KMS-11 (cell line): ENCODE results near the gene ZNF57.
"Not testable (repeated sequence)": the region's sequence is repeated elsewhere in the genome, so short reads cannot be mapped to it uniquely, and the experiment has no call there.

ENCODE experiments used
- H2AFZ ChIP-seq: fragments of 200-600 bp; sonication (generic); 2 replicates; pipeline ENCODE4 v1.6.1; 2016; ENCODE audit warnings: antibody characterized with exemption, mixed run types, low read depth
- H3K27ac ChIP-seq: fragments of 200-600 bp; sonication (generic); 2 replicates; pipeline ENCODE4 v1.6.1; 2016; ENCODE audit warnings: mild to moderate bottlenecking, mixed run types
- H3K27me3 ChIP-seq: fragments of 200-600 bp; sonication (generic); 2 replicates; pipeline ENCODE4 v1.6.1; 2017; ENCODE audit warnings: mild to moderate bottlenecking, low read depth, mixed run types, moderate library complexity; ENCODE audit not compliant: insufficient read depth
- H3K36me3 ChIP-seq: fragments of 200-600 bp; sonication (generic); 2 replicates; pipeline ENCODE4 v1.6.1; 2017; ENCODE audit warnings: mild to moderate bottlenecking, mixed run types; ENCODE audit not compliant: insufficient read depth
- H3K4me1 ChIP-seq: fragments of 200-600 bp; sonication (generic); 2 replicates; pipeline ENCODE4 v1.6.1; 2016; ENCODE audit warnings: mild to moderate bottlenecking, low read depth, mixed run types; ENCODE audit not compliant: poor library complexity, severe bottlenecking
- H3K4me2 ChIP-seq: fragments of 200-600 bp; sonication (generic); 2 replicates; pipeline ENCODE4 v1.7.0; 2016; ENCODE audit warnings: mild to moderate bottlenecking, mixed run types
- H3K4me3 ChIP-seq: fragments of 200-600 bp; sonication (generic); IDR thresholded peaks from 2 replicates; pipeline ENCODE4 v1.6.1; 2017; ENCODE audit warnings: low read depth, low read length, mixed read lengths; ENCODE audit not compliant: insufficient read depth
- H3K79me2 ChIP-seq: fragments of 200-600 bp; sonication (generic); 2 replicates; pipeline ENCODE4 v1.6.1; 2016; ENCODE audit warnings: low read depth, mixed run types; ENCODE audit not compliant: insufficient read depth
- H3K9ac ChIP-seq: fragments of 200-600 bp; sonication (generic); 2 replicates; pipeline ENCODE4 v1.6.1; 2016; ENCODE audit warnings: mild to moderate bottlenecking, mixed run types
- H4K20me1 ChIP-seq: fragments of 200-600 bp; sonication (generic); 2 replicates; pipeline ENCODE4 v1.6.1; 2016; ENCODE audit warnings: mild to moderate bottlenecking, mixed run types; ENCODE audit not compliant: insufficient read depth
- CTCF ChIP-seq: fragments of 200-600 bp; sonication (generic); conservative IDR thresholded peaks from 2 replicates; pipeline ENCODE4 v1.6.1; 2017; ENCODE audit warnings: low read depth, mild to moderate bottlenecking, antibody characterized with exemption, low read length, moderate library complexity, mixed read lengths

ZNF57 gene

GRCh38 chr19:2866495-2867024 is 34.2 kb upstream of the ZNF57 start:
- Histone ChIP-seq H3K79me2 (no peaks in the 10 kb centered on the region), H3K27me3 (peaks cover 42% of the 10 kb centered on the region), H3K4me3 (no peak overlapping the region), H3K9ac (no peak overlapping the region), H3K36me3 (no peaks in the 10 kb centered on the region), H3K27ac (no peak overlapping the region), H4K20me1 (no peaks in the 10 kb centered on the region), H3K4me2 (no peak overlapping the region), H2AFZ (no peak overlapping the region), H3K4me1 (no peaks in the 10 kb centered on the region)
- TF ChIP-seq CTCF = no peak

GRCh38 chr19:2867025-2867991 is 33.4 kb upstream of the ZNF57 start, which contains the start of gene ZNF556:
TSS of gene ZNF556 (plus strand) at chr19:2867335. CDS start at chr19:2867422, 87 bp downstream.
- Histone ChIP-seq H3K27ac (no peak within 1 kb of the TSS), H3K4me3 (no peak within 1 kb of the TSS), H2AFZ (no peak within 1 kb of the TSS), H3K4me1 (no peaks in the 10 kb centered on the region), H3K9ac (no peak within 1 kb of the TSS), H3K27me3 (peaks cover 35% of the 10 kb centered on the region), H4K20me1 (no peaks in the 10 kb centered on the region), H3K79me2 (no peaks in the 10 kb centered on the region), H3K4me2 (no peak within 1 kb of the TSS), H3K36me3 (no peaks in the 10 kb centered on the region)
- TF ChIP-seq CTCF = no peak

- no peak overlapping the region for H3K27ac ChIP-seq
- no peaks in the 10 kb centered on the region for H4K20me1 ChIP-seq
- H3K4me1 ChIP-seq = no peaks in the 10 kb centered on the region
- H3K4me2 ChIP-seq = no peak overlapping the region
- no peak for TF ChIP-seq CTCF
- peaks cover 25% of the 10 kb centered on the region for H3K27me3 ChIP-seq
- H2AFZ ChIP-seq = no peak overlapping the region
- no peaks in the 10 kb centered on the region for H3K36me3 ChIP-seq
- no peak overlapping the region for H3K4me3 ChIP-seq
- no peak overlapping the region for H3K9ac ChIP-seq
- H3K79me2 ChIP-seq = no peaks in the 10 kb centered on the region
Observed at GRCh38 chr19:2869618-2870017, 31.1 kb upstream of the ZNF57 start.

- not testable (repeated sequence) for H4K20me1 ChIP-seq, H3K79me2 ChIP-seq, H3K4me2 ChIP-seq, H3K36me3 ChIP-seq, H2AFZ ChIP-seq, H3K4me3 ChIP-seq, H3K4me1 ChIP-seq, H3K9ac ChIP-seq, H3K27ac ChIP-seq
- H3K27me3 ChIP-seq = peaks cover 19% of the 10 kb centered on the region; the same call in 1 of the 2 replicates
Observed at GRCh38 chr19:2872175-2872574, 28.6 kb upstream of the ZNF57 start.
